ENCODE data around the gene JAML. TPM values are rescaled to one million over a fixed set of nuclear protein-coding genes. Genes with fewer than 3 reads are reported as not detected.

JAML gene
- total and polyA plus RNA-seq, 2 of the 8 experiments (the other 6 are each of a cell fraction or from before 2014, with no cell fraction given): 0.12 to 0.58 TPM

- H4K5ac ChIP-seq (ENCODE audit: insufficient read length, low read depth, low read length): no peak overlapping the region
- H3K23ac ChIP-seq (ENCODE audit: insufficient read length): no peak overlapping the region
- no peak overlapping the region for H3K4ac ChIP-seq (replicated peaks; ENCODE audit: insufficient read length, low read depth, low read length)
- FAIRE-seq: no peak
- H3K27me3 ChIP-seq (replicated peaks in 1 of 4; ENCODE audit: control insufficient read depth in 3 of 4, extremely low read depth in 1 of 4, insufficient read depth in 3 of 4, low read length in 3 of 4): peaks cover under 1 to 41% (median 28%) of the 10 kb centered on the region in 4 experiments
- WGBS, 2 experiments (ENCODE audit: extremely low coverage in 1 of 2, insufficient coverage in 1 of 2, insufficient read length in 1 of 2, insufficient replicate concordance in 2 of 2, low coverage in 1 of 2, low lambda C conversion rate in 2 of 2, missing lambda C conversion rate in 1 of 2): 78% methylated on average over 4 of the region's 4 CpGs; no CpG with 5 or more reads in 1 of the 2 experiments
- H2BK5ac ChIP-seq (ENCODE audit: low read depth, low read length): no peak overlapping the region
- no peak overlapping the region for H3K4me2 ChIP-seq (ENCODE audit: insufficient read depth in 1 of 2, low read depth in 2 of 2, low read length in 2 of 2)
- no peak overlapping the region for H4K8ac ChIP-seq (ENCODE audit: extremely low read depth, insufficient read depth, low read length)
- H3K79me2 ChIP-seq (ENCODE audit: control insufficient read depth in 1 of 2, insufficient read depth in 2 of 2, low read length in 2 of 2): no peaks in the 10 kb centered on the region
- no peak overlapping the region for H3K9ac ChIP-seq (replicated peaks in 1 of 4; ENCODE audit: extremely low read depth in 1 of 4, low read depth in 3 of 4, low read length in 3 of 4)
- no peak overlapping the region for H3K4me3 ChIP-seq (ENCODE audit: extremely low read depth in 1 of 4, insufficient read depth in 2 of 4, low read depth in 3 of 4, low read length in 4 of 4)
- no peak overlapping the region for H2BK20ac ChIP-seq (ENCODE audit: low read length)
- CTCF ChIA-PET (ENCODE audit: partially characterized antibody): interaction anchor here (1.0 to 1.3 kb wide), 3 partner anchors 10 to 69 kb away, joined by 3 read pairs; no protein-coding TSS in a partner anchor
- H2AFZ ChIP-seq (ENCODE audit: low read length): no peak overlapping the region
- DNase-seq (ENCODE audit: low read depth in 1 of 2, low spot score in 2 of 2): no peak
- no peak overlapping the region for H2BK120ac ChIP-seq (replicated peaks; ENCODE audit: low read depth, low read length)
- H2BK15ac ChIP-seq (ENCODE audit: low read length): no peak overlapping the region
- POLR2A ChIA-PET (ENCODE audit: partially characterized antibody): no interaction called here
- H3K79me1 ChIP-seq (ENCODE audit: low read depth, low read length): no peaks in the 10 kb centered on the region
- no peak overlapping the region for H3K56ac ChIP-seq (replicated peaks; ENCODE audit: insufficient read length, low read depth, low read length)
- no peak overlapping the region for H2AK5ac ChIP-seq (ENCODE audit: low read depth, low read length)
- H3K18ac ChIP-seq (ENCODE audit: extremely low read depth, low read length): no peak overlapping the region
- no peaks in the 10 kb centered on the region for H3K36me3 ChIP-seq (ENCODE audit: control insufficient read depth in 2 of 4, insufficient read depth in 4 of 4, low read length in 3 of 4)
- no peak overlapping the region for H4K91ac ChIP-seq (replicated peaks; ENCODE audit: insufficient read length, low read length)
- H3K4me1 ChIP-seq (replicated peaks in 1 of 4; ENCODE audit: control insufficient read depth in 3 of 4, insufficient read depth in 4 of 4, low read length in 3 of 4): peaks cover 3 to 11% (median 4%) of the 10 kb centered on the region in 4 experiments; a peak in 4 of 7 replicates
- no peak overlapping the region for H3K14ac ChIP-seq (ENCODE audit: insufficient read length)
- H4K20me1 ChIP-seq (replicated peaks in 1 of 2; ENCODE audit: control insufficient read depth in 1 of 2, insufficient read depth in 2 of 2, low read length in 2 of 2): no peaks in the 10 kb centered on the region
- peaks cover 5% of the 10 kb centered on the region; the same call in 1 of the 2 replicates for H3K23me2 ChIP-seq (ENCODE audit: low read depth, low read length)
- H2BK12ac ChIP-seq (ENCODE audit: low read depth, low read length): no peak overlapping the region
- no peaks in the 10 kb centered on the region for H3K9me3 ChIP-seq (ENCODE audit: insufficient read depth in 2 of 2, low read depth in 1 of 2, low read length in 1 of 2)
- no peak for TF ChIP-seq TEAD4 (IDR thresholded peaks at IDR 0.05; ENCODE audit: low read depth, low read length)
- H3K27ac ChIP-seq (ENCODE audit: low read depth, low read length): no peak overlapping the region
Observed at GRCh38 chr11:118267486-118267885, 42.7 kb upstream of the JAML start.

Measured in H1 (cell line).